ENCODE data around the gene TANC1.
A peak's percentile ranks its signal among the peaks of the same experiment; 100 is the strongest.

Gene TANC1

DNA sequence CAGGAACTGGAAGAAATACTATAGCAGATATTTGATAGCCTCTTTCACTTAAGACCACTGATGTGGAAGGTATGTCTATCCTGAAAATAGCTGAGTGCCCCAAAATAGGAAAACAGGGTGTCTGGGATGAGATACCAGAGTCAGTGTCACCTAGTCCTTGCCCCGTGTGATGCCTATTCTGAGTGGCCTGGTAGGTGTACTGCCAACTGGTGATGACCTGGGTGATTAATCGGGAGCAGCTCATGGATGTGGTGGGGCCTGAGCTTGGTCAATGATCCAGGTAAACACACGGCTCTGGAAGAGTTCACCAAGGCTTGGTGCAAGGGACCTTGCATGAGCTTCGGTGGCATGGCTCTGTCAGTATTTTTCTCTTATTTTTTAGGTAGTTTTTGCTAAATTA is 95.2 kb downstream of the TANC1 start:
- DNase-seq (ENCODE audit: low read depth): no peak

DNA sequence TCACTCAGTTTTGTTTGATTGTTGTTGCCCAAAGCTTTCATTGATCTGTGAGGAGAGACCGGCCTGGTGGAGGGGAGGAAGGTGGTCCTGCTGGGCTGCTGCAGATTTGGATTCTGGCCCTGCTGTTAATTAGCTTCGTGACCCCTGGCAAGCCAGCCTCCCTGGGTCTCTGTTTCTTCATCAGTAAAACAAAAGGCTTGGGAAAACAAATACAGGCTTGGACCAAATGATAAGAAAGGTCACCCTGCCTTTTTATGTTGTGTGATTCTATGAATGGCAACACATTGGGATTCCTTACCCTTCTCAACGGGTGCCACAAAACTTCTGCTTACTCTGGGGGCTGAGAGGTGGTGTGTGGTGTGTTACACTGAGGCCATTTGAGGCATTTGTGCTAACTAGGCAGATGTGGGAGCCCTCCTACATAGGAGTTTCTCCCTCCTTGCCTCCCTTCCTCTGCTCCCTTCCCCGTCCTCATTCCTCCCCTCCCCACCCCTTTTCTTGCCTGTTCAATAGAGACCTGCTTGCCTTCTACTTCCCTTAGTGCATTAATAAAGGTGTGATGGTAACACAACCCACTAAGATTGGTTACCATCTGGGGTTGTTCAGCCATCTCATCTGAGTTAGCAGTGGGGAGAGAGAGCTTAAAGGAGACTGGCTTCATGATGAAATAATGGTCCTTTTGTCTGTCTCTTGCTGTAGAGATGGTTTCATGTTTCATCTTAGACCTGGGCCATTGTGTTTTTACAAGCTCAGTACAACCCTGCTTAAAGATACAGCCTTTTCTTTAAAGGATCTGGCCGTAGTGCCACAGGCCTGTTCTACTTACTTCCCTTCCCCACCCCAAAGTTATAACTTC is 96.2 kb downstream of the TANC1 start:
- peak; percentile 59 for DNase-seq (ENCODE audit: low read depth)

DNA sequence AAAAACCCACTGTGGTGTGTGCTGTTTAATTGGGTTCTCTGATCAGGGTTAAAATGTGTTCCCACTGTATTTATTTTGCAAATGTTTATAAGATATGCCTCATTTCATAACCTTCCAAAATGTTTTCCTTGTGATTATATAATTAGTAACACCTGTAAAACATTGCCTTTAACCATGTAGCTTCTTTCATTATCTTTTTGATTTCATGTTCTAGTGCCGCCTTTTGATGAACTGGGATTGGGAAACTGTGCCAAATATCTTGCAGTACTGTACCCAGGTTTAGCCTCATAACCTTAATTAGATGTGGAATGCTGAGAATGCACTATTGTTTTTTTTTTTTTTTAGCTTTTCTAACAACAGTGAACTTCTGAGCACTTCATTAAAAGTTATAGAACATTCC is 96.9 kb downstream of the TANC1 start:
- peak; percentile 67 for DNase-seq (ENCODE audit: low read depth)

DNA sequence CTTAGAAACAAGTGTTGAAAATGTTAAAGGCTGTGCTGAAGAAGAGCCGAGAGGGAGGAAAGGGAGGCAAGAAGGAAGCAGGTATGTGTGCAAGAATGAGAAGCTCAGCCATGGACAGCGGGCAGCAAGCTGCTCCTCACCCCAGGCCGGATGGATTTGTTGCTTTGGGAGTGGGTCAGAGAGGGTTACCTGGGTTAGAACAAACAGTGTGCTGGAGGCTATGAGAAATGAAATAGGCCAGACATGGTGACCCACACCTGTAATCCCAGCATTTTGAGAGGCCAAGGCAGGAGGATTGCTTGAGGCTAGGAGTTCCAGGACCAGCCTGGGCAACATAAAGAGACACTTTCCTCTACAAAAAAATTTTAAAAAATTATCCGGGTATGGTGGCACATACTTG is 97.5 kb downstream of the TANC1 start:
- no peak for DNase-seq (ENCODE audit: low read depth)

DNA sequence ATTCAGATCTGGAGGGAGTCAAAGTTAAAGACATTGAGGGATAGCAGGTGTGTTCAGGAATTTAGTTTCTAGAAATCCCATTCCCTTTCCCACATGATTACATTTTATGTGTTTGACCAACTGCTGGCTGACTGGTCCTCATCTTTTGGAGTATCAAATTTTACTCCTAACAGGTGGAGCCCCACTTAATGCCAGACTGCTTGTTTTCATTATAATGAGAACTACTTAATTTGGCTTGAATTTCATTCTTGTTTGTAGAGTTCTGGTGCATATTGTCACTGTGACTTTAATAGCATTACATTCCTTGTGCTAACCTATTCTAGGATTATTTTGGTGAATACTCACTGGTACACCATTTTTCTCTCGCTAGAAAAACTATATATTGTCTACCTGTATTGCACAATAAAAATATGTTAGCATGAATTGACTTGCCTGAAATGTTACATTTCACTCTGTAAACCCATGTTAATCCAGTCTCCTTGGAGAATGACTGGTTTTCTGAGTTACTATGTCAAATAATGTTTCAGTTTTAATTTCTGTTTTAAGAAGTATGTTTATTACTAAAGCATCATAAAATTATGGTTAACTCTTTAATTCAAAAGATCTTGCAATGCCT is 98.2 kb downstream of the TANC1 start:
- DNase-seq (ENCODE audit: low read depth): no peak

DNA sequence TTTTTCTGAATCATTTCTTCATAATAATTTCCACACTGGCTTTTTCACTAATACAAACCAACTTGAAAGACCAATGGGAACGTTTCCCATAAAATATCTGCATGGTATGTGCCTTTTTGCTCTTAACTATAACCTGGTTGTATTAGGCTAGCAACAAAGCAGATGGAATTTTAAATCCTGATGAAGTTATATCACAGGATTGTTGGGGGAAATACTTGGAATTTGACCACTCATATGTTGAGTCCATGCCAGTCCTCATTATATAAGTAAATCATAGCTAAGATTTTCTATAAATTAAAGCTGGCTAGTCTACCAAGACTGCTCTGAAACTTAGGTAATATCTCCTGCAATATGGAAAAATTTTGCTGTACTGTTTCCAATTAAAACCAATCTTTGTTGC is 99.5 kb downstream of the TANC1 start:
- DNase-seq (ENCODE audit: low read depth): no peak

GRCh38 chr2:159069229-159069628 is 100.8 kb downstream of the TANC1 start:
- no peak for DNase-seq (ENCODE audit: low read depth)

- DNase-seq (ENCODE audit: low read depth): no peak
Measured at GRCh38 chr2:159070235-159070634, 101.8 kb downstream of the TANC1 start.

DNA sequence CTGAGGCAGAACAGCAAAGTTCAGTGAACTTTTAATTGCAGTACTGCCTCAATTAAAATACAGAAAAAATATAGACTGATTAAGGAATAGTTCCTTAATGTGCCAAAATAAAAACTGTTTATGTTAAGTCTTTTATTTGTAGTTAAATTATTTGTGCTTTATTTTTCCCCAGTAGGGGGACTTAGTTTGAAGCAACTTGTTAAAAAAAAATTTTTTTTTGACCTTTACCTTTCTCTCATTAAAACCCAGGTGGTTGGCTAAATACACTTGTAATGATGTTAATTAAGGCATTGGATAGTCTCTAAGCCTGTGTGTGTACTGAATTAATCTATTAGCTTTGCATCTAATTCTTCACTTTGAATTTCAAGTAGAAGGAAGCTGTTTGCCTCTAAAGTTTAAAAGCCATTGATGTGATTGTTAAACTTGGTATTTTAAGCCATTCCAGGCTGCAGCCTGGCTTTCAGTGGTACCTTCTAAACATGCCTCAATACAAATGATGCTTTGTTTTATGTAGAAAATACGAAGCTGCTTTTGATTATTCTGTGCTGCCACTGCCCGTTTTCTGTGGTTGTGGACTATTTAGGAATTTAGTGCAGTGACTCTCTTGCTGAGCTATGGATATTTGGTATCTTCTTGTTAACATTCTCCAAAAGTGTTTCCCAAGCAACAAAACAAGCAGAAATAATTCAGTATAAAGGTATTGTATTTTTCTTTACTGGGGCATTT is 102.9 kb downstream of the TANC1 start:
- DNase-seq (ENCODE audit: low read depth): peak; percentile 82

DNA sequence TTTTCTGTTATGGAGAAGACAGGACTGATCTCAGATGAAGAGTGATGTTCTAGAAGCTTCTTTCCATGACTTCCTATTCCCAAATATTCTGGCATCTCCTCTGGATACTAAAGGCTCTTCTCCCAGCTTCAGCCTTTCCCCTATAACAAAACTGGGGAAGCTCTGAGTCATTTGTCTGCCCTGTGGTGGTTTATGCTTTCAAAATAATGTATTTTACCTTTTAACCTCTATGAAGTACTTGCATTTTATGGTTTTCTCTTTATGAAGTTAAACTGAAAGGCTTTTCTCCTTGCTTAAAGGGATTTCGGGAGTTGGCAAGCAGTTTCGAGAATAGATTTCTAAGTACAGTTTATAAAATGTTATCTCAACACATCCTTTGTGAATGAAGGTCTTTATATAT is 104.4 kb downstream of the TANC1 start:
- peak; percentile 83 for DNase-seq (ENCODE audit: low read depth)

- DNase-seq (ENCODE audit: low read depth): peak; percentile 56
Measured at GRCh38 chr2:159073256-159073655, 104.8 kb downstream of the TANC1 start.

DNA sequence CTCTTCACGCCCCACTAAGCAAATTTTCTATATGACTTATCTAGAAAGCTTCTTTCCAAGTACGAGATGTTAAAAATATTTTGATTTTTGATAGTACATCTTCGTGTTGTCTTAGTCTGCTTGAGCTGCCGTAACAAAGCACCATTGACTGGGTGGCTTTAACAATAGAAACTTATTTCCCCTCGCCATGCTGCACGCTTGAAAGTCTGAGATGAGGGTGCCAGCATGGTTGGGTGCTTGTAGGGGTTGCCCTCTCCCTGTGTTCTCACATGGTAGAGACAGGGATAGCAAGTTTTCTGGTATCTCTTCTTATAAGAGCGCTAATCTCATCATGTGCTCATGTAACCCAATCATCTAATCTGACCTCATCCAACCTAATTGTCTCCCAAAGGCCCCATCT is 106.2 kb downstream of the TANC1 start:
- no peak for DNase-seq (ENCODE audit: low read depth)

GRCh38 chr2:159075727-159076126 is 107.3 kb downstream of the TANC1 start:
- peak; percentile 48 for DNase-seq (ENCODE audit: low read depth)

DNA sequence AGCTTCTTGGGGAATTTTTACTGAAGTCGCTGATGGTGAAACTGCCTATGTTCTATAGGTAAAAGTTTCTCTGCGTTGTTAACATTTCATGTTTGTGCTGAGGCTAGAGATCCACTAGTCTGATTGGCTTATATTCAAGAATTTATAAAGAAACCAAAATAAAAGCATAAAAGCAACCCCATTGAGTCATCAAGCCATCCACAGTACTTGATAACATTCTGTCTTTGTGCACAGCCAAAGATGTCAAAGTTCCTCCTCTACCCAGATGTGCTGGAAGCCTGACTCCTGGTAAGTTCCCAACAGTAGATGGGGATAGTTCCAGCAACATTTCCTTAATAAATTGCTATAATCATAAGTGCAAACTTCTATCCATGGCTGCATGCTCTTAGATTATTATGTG is 107.8 kb downstream of the TANC1 start:
- DNase-seq (ENCODE audit: low read depth): peak; percentile 83

- peak; percentile 58 for DNase-seq (ENCODE audit: low read depth)
Measured at GRCh38 chr2:159077869-159078268, 109.4 kb downstream of the TANC1 start.

DNA sequence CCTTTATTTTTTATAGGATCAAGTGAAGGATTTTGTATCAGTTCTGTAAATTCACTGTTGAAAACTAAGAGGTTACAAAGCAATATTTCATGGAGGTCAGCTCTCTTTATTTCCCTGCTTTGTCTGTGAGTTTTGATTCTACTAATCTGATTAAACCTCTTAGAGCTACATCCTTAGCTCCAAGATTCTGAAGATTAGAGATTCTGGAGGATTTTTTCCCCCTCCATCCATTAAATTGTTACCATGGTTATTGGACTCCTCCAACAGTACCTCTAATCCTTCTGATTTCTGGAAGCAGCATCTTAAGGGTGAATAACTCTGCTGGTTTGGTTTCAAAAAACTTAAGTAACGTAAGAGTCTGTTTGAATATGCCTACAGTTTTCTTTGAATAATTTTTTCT is 110.0 kb downstream of the TANC1 start:
- DNase-seq (ENCODE audit: low read depth): no peak

GRCh38 chr2:159080641-159081040 is 112.2 kb downstream of the TANC1 start:
- no peak for DNase-seq (ENCODE audit: low read depth)

DNA sequence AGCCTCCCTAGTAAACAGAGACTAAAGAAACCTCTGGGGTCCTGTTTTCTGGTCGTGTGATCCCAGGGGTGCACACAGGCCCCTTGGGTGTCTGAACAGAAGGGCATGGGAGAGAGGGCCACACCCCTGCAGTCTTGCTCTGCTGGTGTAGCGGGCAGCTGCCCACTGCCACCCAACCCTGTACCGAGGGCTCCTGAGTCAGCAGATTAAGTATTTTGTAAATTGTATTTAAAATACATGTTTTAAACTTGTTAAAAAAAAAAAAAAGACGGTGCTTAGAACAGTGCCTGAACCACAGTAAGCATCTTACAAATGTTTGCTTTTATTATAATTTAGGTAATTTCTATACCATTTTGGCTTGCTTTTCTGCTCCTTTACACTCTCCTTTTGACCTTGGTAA is 113.7 kb downstream of the TANC1 start:
- DNase-seq (ENCODE audit: low read depth): no peak

- peak; percentile 45 for DNase-seq (ENCODE audit: low read depth)
Measured at GRCh38 chr2:159084384-159085370, 116.2 kb downstream of the TANC1 start.

GRCh38 chr2:159086342-159086741 is 117.9 kb downstream of the TANC1 start:
- DNase-seq (ENCODE audit: low read depth): no peak

- no peak for DNase-seq (ENCODE audit: low read depth)
Measured at GRCh38 chr2:159086826-159087225, 118.4 kb downstream of the TANC1 start.

DNA sequence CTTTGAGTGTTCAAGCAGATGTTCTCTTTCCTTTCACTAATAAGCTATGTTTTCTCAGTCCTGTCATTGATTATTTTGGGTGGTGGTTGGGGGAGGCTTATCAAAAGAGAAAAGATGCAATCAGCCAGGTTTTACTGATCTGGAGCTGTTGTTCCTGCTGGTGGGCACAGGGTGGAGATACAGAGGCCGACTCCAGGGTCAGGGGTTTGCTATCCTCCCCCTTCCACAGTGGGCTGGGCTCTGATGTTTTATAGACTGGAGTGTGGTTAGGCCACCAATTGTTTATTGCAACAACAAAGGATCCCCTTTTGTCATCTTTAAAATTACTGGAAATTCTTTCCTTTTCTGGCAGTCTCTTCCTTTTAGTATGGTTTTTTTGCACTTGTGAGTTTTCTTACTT is 120.5 kb downstream of the TANC1 start:
- no peak for DNase-seq (ENCODE audit: low read depth)
